ENCODE measurements around the gene C3. TPM values are rescaled to one million over a fixed set of nuclear protein-coding genes. Genes with fewer than 3 reads are reported as not detected.
A peak's percentile ranks its signal among the peaks of the same experiment; 100 is the strongest.

The C3 gene
- total and polyA plus RNA-seq, 2 of the 13 experiments (the other 11 are each of a cell fraction or from before 2014, with no cell fraction given), result 1,455 to 6,272 TPM

- no peak for TF ChIP-seq TRIM24 (CRISPR knock-in tag; IDR thresholded peaks at IDR 0.05)
- peak; percentile 84 for TF ChIP-seq ZBTB37 (CRISPR knock-in tag; IDR thresholded peaks at IDR 0.05)
- TF ChIP-seq ZNF619 (CRISPR knock-in tag; IDR thresholded peaks at IDR 0.05), result peak; percentile 41; the same call in 1 of the 2 replicates
- no peak for TF ChIP-seq FOXP1 (IDR thresholded peaks at IDR 0.05)
- no peak for TF ChIP-seq FOXP1 (CRISPR knock-in tag; IDR thresholded peaks at IDR 0.05)
- no peak for TF ChIP-seq ZNF468 (CRISPR knock-in tag; IDR thresholded peaks at IDR 0.05)
- peak; percentile 12; the same call in 1 of the 2 replicates for TF ChIP-seq SRY (CRISPR knock-in tag; IDR thresholded peaks at IDR 0.05)
- TF ChIP-seq MED13 (CRISPR knock-in tag; IDR thresholded peaks at IDR 0.05), result peak; percentile 70; the same call in 1 of the 2 replicates
- 0 out of 2 replicates have a peak, but pooled peaks have one; percentile 6 for TF ChIP-seq SMAD3 (CRISPR knock-in tag; IDR thresholded peaks at IDR 0.05)
- no peak for TF ChIP-seq ZBTB14 (CRISPR knock-in tag; IDR thresholded peaks at IDR 0.05)
- TF ChIP-seq ZNF629 (CRISPR knock-in tag; conservative IDR thresholded peaks at IDR 0.05), result no peak
- TF ChIP-seq SNAPC2 (CRISPR knock-in tag; IDR thresholded peaks at IDR 0.05), result peak; percentile 76; the same call in 1 of the 2 replicates
- 0 out of 2 replicates have a peak, but pooled peaks have one; percentile 65 for TF ChIP-seq ZNF691 (CRISPR knock-in tag; IDR thresholded peaks at IDR 0.05; ENCODE audit: borderline replicate concordance, low read depth)
- no peak for TF ChIP-seq AHR (CRISPR knock-in tag; IDR thresholded peaks at IDR 0.05)
- no peak for TF ChIP-seq MIER3 (CRISPR knock-in tag; IDR thresholded peaks at IDR 0.05; ENCODE audit: borderline replicate concordance)
- peak; percentile 24; the same call in 1 of the 2 replicates for TF ChIP-seq ZNF121 (CRISPR knock-in tag; IDR thresholded peaks at IDR 0.05)
- TF ChIP-seq, protein P1, sequence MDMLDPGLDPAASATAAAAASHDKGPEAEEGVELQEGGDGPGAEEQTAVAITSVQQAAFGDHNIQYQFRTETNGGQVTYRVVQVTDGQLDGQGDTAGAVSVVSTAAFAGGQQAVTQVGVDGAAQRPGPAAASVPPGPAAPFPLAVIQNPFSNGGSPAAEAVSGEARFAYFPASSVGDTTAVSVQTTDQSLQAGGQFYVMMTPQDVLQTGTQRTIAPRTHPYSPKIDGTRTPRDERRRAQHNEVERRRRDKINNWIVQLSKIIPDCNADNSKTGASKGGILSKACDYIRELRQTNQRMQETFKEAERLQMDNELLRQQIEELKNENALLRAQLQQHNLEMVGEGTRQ (IDR thresholded peaks at IDR 0.05; ENCODE audit: low read depth, low read length), result peak; percentile 78
- TF ChIP-seq, protein P1 (CRISPR knock-in tag; IDR thresholded peaks at IDR 0.05; ENCODE audit: borderline replicate concordance), result peak; percentile 84
- no peak for TF ChIP-seq KLF15 (CRISPR knock-in tag; IDR thresholded peaks at IDR 0.05; ENCODE audit: borderline replicate concordance)
- TF ChIP-seq POLR2AphosphoS5 (IDR thresholded peaks at IDR 0.05; ENCODE audit: low read depth, low read length), result peak; percentile 42; the same call in 1 of the 2 replicates
- TF ChIP-seq ZNF225 (CRISPR knock-in tag; IDR thresholded peaks at IDR 0.05), result peak; percentile 79; the same call in 1 of the 2 replicates
- 0 out of 2 replicates have a peak, but pooled peaks have one; percentile 33 for TF ChIP-seq ZNF616 (CRISPR knock-in tag; IDR thresholded peaks at IDR 0.05; ENCODE audit: low read depth)
- TF ChIP-seq ZNF441 (CRISPR knock-in tag; IDR thresholded peaks at IDR 0.05; ENCODE audit: borderline replicate concordance), result peak; percentile 47; the same call in 1 of the 2 replicates
- no peak for TF ChIP-seq CBX2 (IDR thresholded peaks at IDR 0.05; ENCODE audit: low read depth, low read length)
- 0 out of 2 replicates have a peak, but pooled peaks have one; percentile 13 for TF ChIP-seq CBX2 (CRISPR knock-in tag; IDR thresholded peaks at IDR 0.05; ENCODE audit: low read depth)
- peak; percentile 93 for TF ChIP-seq KDM5B (CRISPR knock-in tag; IDR thresholded peaks at IDR 0.05; ENCODE audit: borderline replicate concordance)
Observed at GRCh38 chr19:6752256-6753177, 32.1 kb upstream of the C3 start (continued).
